ENCODE data around the gene RPUSD1.

Gene RPUSD1

DNA sequence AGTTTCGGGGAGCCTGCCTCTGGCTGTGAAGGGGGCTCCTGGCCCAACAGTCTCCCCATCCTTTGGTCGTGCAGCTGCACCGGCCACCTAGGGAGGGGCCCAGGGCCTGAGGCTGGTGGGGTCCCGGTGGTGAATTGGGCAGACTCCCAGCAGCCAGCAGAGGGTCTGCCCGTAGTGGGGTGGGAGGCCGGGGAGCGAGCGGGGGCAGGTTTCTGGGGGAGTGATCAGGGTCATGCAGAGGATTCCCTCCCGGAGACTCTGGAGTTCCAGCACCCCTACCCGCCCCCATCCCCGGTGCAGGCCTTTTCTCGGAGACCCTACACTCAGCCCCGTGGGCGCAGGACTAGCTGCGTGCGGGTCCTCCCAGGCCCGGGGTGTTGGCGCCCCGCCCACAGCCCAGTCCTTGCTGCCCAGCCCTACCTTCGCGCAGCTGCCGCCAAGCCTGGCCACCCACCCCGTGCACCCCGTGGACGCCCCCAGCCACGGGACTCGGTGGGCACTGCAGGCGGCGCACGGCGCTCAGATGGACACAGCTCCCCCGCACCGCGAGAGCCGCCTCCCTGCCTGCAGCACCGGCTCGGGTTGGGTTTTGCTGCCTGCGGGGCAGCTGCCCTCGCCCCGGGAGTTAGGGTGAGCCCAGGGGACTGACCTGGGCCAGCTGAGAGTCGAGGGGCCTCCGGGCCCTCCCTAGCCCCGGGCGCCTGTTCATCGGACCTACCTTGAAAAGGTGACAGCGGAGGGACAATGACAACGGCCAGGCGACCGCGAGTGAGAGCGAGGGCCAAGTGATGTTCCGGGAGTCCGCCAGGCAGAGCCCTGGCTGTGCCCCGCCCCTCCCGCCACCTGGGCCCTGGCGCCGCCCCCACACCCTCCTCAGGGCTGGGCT lies 12.0 kb upstream of the RPUSD1 start, which contains the start of gene GNG13:
TSS of gene GNG13 (minus strand) at position 787 of the 886 bp plus-strand sequence. CDS start 1,657 bp downstream, outside the sequence.
- no peak for DNase-seq (ENCODE audit: extremely low read depth in 1 of 2, low read depth in 1 of 2)

DNA sequence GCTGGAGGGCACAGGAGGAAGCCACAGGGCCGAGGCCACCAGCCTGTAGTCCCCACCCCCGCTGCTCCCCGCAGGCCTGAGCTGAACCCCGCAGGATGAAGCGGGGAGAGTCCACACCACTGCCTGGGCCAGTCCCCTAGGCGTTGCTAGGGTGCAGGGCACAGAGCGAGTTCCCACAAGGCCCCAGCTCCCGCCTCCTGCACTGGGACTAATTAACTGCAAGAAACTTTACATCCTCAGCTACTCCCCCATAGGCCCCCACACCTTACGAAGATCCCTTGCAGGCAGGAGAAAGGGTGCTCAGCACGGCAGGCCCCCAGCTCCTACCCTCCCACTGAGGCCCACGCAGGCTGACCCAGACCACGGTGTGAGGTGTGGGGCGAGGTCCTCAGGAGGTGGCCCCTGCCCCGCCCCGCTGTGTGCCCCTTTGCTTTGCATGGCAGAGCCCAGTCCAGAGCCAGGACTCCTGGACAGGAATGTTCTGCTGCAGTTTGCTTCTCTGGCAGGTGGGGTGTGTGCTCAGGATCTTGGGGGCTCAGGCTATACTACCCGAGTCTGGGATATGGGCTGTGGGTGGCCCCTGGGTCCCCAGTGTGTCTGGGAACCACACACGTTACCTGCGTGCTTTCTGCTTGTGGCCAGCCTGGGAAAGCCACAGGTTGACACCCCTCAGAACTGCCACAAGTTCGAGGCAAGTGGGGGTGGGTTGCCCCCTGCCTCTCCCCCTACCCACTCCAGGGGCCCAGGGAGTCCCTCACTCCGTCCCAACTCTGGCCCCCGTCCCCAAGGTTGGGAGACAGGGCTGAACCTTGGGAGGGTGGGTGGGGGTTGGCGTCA lies 11.1 kb upstream of the RPUSD1 start:
- DNase-seq (ENCODE audit: extremely low read depth in 1 of 2, low read depth in 1 of 2): no peak

DNA sequence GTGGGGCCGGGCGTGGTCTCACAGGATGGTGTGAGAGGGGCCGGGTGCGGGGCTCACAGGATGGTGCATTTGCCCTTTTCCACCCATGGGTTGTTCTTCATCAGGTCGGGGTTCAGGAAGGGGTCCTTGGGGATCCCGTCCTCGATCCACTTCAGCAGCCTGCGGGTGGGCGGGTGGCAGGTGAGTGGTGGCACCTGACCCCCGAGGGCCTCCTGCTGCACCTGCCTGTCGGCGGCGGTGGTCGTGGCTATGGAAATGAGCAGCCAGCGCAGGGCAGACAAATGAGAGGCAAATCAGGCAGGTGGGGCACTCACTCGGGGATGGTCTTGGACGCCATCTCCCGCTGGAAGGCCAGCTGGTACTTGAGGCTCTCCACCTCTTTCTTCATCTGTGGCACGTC lies 10.5 kb upstream of the RPUSD1 start:
- no peak for DNase-seq (ENCODE audit: extremely low read depth in 1 of 2, low read depth in 1 of 2)

DNA sequence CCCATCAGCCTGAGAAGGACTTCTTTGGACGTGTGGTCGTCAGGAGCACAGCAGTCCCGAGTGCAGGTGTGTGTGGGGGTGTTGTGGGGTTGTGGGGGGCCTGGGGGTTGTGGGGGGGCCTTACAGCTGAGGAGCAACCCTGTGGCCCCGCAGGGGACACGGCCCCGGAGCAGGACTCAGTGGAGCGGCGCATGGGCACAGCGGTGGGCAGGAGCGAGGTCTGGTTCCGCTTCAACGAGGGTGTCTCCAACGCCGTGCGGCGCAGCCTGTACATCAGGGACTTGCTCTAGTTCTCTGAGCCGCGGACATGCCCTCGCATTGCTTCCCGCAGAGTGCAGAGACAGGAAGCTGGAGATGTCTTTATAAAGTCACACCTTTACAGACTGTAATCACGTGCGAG lies 9.5 kb upstream of the RPUSD1 start:
- DNase-seq (ENCODE audit: extremely low read depth in 1 of 2, low read depth in 1 of 2): no peak

DNA sequence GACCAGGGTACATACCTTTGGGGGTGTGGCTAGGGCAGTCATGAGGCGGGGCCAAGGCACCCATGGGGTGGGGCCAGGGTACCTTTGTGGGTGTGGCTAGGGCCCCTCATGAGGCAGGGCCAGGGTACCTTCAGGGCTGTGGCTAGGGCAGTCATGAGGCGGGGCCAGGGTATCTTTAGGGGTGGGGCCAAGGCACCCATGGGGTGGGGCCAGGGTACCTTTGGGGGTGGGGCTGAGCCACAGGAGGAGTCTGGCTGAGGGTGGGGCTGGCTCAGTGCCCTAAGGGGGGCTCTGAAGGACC lies 8.9 kb upstream of the RPUSD1 start:
- peak in 1 of 2 donors; percentile 16 for DNase-seq (ENCODE audit: extremely low read depth in 1 of 2, low read depth in 1 of 2)

DNA sequence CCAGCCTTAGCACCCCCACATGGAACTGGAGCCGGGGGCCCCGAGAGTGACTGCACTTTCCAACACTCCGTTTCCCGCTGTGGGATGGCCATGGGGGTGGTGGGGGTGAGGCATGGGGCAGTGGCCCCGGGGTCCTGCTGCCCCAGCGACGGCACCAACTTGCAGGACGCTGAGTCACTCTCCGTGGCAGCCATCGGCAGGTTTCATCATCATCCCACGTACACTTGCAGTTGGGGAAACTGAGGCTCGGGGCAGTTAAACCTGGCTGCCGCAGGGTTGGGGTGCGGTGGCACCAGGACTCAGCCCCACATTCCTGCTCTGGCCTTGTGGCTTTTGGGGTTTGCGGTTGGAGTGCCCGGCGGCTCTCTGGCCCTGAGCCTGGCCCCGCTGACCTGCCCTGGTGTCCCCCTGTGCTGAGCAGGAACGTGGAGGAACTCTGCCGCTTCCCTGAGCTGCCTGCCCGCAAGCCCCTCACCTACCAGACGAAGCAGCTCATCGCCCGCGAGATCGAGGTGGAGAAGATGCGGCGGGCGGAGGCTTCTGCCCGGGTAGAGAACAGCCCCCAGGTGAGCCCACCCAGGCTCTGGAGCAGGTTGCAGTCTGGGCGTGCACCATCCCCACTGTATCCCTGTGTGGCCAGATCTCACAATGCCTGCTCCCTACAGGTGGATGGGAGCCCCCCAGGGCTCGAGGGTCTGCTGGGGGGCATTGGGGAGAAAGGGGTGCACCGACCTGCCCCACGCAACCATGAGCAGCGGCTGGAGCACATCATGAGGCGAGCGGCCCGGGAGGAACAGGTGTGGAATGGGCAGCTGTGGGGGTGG lies 8.3 kb upstream of the RPUSD1 start:
- DNase-seq (ENCODE audit: extremely low read depth in 1 of 2, low read depth in 1 of 2): no peak

DNA sequence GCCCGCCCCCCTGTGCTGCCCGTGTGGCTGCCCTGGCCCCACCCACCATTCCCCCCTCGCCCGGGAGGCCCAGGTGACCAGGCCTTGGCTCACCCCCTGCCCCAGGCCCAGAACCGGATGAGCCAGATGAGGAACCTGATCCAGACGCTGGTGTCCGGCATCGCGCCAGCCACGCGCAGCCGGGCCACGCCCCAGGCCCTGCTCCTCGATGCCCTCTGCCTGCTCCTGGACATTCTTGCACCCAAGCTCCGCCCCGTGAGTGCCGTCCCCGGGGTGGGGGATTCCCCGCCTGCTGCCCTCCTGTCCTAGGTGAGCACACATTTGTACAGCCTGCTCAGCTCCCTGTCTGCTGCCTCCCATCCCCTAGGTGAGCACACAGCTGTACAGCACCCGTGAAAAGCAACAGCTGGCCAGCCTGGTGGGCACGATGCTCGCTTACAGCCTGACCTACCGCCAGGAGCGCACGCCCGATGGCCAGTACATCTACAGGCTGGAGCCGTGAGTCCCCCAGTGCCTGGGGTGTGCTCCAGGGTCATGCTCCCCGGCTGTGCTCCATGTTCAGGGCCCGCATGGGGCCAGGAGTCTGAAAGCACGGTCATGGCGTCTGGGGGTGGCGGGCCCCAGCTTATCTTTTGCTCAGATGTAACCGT lies 7.5 kb upstream of the RPUSD1 start:
- DNase-seq (ENCODE audit: extremely low read depth in 1 of 2, low read depth in 1 of 2): no peak

DNA sequence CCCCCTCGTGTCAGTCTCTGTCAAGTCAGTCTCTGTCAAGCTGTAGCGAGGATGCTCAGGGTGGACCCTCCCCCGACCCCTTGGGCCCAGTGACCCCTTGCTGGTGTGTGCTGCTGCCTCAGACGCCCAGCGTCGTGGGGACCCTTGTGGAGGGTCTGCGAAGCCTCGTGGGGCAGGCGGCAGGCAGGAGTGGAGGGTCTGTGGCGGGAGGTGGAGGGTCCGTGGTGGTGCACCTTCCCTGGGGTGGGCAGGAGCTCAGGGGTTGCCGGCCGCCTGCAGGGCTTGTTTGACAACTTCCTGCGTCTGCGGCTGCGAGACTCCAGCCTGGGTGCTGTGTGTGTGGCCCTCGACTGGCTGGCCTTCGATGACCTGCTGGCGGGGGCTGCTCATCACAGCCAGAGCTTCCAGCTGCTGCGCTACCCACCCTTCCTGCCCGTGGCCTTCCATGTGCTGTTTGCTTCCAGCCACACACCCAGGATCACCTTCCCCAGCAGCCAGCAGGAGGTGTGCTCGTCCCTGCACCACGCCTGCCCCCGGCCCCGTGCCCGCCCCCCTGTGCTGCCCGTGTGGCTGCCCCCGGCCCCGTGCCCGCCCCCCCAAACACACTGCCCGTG lies 6.8 kb upstream of the RPUSD1 start:
- DNase-seq (ENCODE audit: extremely low read depth in 1 of 2, low read depth in 1 of 2): no peak

DNA sequence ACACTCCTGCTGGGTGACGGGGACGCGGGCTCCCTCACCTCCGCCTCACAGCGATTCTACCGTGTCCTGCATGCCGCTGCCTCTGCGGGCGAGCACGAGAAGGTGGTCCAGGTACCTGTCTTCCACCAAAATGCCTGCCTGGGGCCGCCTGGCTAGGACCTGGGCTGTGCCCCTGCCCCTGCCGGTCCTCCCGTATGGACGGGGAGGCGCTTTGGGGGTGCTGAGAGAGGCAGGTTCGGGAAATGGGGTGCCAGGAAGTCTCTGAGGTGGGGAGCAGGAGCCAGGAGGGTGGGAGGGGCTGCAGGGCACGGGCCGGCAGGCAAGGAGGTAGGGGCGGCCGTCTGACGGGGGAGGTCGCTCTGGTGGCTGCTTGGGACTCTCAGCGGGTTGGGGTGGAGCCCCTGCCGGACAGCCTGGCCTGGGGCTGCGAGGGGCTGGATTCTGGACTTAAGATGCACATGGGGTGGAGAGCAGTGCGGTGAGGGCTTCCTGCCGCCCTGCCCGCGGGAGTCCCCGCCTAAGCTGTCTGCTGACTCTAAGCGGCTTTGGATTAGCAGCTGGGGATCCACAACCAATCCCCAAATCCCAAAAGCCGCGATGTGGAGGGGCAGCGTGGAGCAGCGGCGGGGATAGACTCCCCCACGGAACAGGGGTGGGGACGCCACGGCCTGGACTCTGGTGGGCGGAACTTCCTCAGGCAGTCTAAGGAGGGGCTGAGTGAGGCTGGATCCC lies 6.1 kb upstream of the RPUSD1 start:
- DNase-seq (ENCODE audit: extremely low read depth in 1 of 2, low read depth in 1 of 2): no peak

DNA sequence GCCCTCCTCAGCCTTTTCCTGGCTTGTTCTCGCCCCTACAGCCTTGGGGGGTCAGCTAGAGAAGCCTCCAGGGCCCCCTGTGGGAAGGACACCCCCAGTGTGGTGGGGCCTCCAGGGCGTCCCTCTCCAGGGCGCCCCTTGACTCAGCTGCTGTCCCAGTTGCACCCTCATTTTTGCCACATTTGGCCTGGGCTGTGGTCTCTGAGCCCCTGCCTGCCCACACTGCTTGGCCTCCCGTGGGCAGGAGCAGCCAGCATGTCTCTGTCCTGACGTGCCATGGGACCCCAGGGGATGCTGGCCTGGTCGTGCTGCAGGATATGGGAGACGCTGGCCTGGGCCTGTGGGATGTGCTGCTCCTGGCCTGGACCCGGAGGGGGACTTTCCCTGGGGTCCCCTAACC lies 5.2 kb upstream of the RPUSD1 start:
- DNase-seq (ENCODE audit: extremely low read depth in 1 of 2, low read depth in 1 of 2): no peak

DNA sequence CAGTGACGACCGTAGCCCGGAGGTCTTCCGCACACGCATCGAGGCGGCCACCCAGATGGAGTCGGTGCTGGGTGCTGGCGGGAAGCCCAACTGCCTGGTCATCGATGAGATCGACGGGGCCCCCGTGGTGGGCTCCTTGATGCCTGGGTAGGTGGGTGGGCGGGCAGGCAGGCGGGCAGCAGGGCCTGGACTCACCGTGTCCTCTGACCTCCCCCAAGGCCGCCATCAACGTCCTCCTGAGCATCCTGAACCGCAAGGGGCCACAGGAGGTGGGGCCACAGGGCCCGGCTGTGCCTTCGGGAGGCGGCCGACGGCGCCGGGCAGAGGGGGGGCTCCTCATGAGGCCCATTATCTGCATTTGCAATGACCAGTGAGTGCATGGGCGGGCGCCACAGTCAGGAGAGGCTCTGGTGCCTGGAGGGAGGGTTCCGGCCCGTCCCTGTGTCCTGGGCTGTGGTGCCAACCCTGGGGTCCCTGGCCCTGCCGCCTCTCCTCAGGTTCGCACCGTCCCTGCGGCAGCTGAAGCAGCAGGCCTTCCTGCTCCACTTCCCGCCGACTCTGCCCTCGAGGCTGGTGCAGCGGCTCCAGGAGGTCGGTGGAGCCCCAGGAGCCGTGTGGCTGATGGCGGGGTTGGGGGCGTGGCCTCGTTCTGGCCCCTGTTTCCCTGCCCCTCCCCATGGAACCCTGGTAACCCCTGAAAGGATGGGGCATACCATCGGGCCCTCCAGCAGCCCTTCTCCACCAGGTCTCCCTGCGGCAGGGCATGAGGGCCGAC lies 4.2 kb upstream of the RPUSD1 start:
- no peak for DNase-seq (ENCODE audit: extremely low read depth in 1 of 2, low read depth in 1 of 2)

DNA sequence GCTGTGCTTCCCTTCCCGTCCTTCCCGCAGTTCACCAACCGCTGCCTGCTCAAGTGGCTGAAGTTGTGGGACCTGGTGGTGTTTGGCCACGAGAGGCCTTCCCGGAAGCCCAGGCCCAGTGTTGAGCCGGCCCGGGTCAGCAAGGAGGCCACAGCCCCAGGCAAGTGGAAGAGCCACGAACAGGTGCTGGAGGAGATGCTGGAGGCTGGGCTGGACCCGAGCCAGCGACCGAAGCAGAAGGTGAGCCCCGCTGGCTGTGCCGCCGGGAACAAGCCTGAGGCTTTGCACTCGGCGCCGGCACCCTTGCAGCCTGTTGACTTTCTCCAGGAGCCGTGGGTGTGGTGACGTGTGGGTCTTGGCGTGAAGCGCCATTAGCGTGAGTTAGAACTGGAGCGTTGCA lies 3.0 kb upstream of the RPUSD1 start:
- DNase-seq (ENCODE audit: extremely low read depth in 1 of 2, low read depth in 1 of 2): no peak

DNA sequence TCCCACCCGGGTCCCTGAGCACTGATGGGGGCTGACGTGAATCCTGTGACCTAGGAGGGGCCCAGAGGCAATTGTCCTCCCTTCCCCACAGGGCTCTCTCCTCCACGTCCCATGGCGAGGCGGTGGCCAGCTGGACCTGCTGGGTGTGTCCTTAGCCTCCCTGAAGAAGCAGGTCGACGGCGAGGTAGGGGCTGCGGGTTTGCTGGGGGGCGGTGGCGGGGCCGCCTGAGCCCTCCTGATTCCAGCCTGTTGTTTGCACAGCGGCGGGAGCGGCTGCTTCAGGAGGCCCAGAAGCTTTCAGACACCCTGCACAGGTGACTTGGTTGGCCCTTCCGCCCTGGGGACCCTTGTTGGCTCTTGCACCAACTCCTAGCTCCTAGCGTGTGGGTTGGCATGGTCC lies 1.9 kb upstream of the RPUSD1 start:
- DNase-seq (ENCODE audit: extremely low read depth in 1 of 2, low read depth in 1 of 2): no peak

DNA sequence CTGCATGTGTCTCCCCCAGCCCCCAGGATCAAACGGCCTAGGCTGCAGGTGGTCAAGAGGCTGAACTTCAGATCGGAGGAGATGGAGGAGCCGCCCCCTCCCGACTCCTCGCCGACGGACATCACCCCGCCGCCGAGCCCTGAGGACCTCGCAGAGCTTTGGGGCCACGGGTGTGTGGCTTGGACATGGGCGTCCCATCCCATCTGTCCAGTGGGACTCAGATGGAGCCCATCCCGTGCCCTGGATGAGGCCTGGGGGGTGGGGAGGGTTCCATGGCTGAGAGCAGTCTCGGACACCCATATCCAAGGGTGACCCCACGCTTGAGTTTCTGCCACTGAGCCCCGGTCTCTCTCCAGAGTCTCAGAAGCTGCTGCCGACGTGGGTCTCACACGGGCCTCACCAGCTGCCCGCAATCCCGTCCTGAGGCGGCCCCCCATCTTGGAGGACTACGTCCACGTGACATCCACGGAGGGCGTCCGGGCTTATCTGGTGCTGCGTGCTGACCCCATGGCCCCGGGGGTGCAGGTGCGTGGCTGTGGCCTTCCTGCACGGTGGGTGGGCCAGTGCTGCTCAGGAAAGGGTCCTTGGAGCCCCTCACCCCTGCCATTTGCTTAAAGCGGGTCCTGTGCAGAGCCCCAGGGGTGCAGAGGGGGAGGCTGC lies 1.1 kb upstream of the RPUSD1 start:
- no peak for DNase-seq (ENCODE audit: extremely low read depth in 1 of 2, low read depth in 1 of 2)

DNA sequence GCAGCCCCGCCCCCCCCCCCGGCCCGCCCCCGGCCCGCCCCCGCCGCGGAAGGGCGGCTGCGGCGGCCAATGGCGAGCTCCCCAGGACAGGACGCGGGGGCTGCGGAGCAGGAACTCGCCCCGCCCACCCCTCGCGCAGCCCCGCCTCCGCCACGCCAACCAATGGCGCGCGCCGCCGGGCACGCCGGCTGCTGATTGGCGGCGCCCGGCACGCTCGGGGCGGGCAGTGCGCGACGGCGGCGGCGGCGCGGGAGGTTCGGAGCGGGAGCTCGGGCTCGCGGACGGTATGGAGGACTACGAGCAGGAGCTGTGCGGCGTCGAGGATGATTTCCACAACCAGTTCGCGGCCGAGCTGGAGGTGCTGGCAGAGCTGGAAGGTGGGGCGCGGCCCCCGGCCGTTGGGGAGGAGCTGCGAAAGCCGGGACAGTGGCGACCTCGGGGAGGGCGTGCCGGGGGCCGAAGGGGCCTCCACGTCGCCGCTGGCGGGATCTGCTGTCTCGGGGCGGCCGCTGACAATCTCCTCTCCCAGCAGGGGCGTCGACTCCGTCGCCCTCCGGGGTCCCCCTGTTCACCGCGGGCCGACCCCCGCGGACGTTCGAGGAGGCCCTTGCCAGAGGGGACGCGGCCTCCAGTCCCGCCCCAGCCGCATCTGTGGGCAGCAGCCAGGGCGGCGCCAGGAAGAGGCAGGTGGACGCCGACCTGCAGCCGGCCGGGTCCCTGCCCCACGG lies 382 bp upstream of the RPUSD1 start, which contains the start of gene CHTF18:
TSS of gene CHTF18 (plus strand) at position 222 of the 728 bp plus-strand sequence. CDS start at position 287, 65 bp downstream.
- DNase-seq (ENCODE audit: extremely low read depth in 1 of 2, low read depth in 1 of 2): peak; percentile 81 to 93

DNA sequence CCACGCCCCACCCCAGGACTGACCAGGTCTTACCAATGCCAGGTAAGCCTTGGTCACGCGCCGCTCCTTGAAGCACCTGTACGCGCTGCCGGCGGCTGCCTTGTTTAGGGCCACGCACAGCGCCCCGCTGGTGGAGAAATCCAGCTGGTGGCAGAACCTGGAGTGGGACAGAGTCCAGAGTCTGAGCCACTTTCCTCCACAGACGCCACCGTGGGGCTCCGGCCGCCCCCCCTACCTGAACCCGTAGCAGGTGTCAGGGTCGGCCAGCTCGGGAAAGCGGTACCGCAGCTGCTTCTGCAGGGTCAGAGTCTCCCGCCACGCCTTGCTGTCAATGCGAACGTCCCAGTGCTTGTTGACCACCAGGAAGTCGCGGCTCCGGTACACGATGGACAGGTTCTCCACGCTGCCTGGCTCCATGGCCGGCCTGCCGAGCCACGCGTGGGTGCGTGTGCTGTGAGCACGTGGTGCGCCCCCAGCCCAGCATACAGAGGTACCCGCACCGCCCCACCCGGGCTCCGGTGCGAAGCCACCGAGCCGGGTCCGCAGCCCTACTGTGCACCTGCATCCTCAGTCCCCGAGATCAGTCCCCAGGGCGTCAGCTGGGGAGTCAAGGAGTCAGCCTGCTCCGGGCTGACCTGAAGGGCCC lies 737 bp downstream of the RPUSD1 start:
- no peak for DNase-seq (ENCODE audit: extremely low read depth in 1 of 2, low read depth in 1 of 2)
